ENCODE measurements around the gene SLC1A5.
"Not testable (repeated sequence)": the region's sequence is repeated elsewhere in the genome, so short reads cannot be mapped to it uniquely, and the experiment has no call there.

The SLC1A5 gene

DNA sequence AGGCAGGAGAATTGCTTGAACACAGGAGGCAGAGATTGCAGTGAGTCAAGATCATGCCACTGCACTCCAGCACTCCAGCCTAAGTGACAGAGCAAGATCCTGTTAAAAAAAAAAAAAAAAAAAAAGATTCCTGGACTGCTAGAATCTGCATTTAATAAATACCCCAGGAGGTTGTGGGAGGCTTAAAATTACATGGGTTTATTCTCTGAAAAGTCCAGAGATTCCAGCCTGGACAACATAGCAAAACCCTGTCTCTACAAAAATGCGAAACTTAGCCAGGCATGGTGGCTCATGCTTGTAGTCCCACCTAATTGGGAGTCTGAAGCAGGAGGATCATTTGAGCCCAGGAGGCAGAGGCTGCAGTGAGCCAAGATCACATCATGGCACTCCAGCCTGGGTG is 9.5 kb upstream of the SLC1A5 start:
- no peak for DNase-seq

DNA sequence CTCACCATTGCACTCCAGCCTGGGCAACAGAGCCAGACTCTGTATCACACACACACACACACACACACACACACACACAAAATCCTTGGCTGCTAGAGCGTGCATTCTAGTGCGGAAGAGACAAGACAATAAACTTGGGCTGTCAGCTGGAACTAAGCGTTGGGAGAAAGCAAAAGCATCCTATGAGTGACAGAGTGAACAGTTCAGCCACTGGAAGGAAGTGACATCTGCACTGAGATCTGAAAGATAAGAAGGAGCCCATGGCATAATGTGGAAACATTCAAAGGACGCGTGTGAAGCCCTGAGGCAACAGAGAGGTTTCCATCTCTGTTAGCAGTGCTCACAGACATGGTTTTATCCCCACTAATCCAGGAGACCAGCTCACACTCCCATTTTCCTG is 3.5 kb upstream of the SLC1A5 start:
- DNase-seq = no peak

- no peak for DNase-seq
These were observed 977 bp upstream of the SLC1A5 start for GRCh38 chr19:46789371-46789770.

- DNase-seq = no peak
These were observed 559 bp upstream of the SLC1A5 start for GRCh38 chr19:46788968-46789338.

DNA sequence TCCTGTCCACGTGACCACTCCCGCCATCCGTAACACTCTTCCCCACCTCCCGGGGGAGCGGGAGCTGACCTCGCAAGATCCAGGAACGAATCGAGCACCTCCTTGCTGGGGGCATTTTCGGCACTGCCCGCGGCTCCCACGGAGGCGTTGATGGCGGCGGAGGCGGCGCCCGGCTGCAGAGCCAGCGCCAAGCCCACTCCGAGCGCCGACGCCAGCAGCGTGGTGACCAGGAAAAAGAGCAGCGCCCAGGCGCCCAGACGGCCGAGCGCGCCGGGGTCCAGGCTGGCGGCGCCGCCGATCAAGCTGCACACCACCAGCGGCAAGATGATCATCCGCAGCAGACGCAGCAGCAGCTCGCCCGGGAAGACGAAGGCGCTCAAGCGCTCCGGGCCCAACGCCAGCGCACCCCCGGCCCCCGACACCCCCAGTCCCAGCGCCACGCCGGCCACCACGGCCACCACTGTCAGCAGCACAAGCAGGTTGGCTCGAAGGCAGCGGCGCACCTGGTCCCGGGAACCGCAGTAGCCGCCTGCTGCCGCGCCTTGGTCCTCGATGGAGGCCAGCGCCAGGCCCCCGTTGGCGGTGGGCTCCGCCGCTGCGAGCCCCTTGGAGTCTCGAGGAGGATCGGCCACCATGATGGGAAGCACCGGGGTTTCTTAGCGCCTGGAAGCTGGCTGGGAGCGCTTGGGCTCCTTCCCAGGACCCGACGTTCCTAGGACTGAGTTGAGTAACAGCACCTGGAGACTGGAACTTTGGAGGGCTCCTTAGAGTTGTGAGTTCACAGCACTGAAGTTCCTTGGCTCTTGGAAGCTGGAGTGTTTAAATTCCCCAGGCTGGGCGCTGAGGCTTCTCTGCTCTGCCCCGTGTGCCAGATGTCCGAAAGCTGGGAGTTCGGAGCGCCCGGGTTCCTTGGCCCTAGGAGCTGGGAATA is 798 bp downstream of the SLC1A5 start:
- DNase-seq = peak; percentile 56

DNA sequence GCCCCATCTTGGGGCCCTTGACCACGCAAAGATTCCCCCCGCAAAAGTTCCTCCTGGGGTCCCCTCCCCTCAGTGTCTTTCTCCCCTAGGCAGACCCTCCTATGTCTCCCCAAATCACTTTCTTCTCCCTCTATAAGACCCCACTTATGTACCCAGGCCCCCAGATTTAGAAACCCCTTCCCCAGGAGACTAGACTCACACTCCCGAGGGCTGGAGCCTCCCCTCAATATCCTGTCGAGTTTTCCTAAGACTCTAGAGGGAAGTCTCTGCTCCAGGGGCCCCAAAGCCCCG is 1.4 kb downstream of the SLC1A5 start:
- no peak for DNase-seq

DNA sequence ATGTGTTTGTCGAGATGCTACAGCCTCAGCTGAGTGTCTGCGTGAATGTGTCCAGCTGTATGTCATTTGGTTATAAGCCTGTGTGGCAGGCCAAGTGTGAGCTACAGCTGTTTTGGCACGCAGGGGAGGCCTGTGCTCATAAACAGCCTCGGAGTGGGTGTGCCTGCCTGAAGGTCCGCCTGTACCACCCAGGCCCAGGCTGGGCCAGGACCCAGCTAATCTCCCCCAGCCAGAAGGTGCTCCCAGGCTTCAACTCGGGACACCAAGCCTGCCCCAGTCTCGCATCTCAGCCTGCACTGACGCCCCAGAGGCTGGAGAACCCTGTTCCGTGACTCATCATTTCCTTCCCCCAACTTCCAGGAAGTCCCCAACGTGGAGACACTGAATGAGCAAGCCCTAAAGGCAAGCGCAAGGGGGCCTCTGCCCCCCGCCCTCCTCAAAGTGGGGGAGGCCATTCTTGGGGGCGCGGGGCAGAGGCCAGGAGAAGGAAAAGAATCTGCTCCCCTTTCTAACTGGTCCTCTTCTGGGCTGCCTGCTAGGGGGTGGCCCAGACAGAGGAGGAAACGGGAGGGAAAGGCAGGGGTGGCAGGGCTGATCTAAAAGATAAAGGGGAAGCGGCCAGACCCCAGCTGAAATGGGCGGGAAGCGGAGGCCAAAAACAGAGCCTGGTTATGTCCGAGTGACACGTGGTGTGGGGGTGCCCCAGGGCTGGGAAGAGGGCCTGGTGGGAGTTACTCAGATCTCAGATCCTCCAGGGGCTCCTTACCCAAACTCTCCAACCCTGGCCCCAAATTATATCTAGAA is 2.0 kb downstream of the SLC1A5 start:
- peak; percentile 88 for DNase-seq

DNA sequence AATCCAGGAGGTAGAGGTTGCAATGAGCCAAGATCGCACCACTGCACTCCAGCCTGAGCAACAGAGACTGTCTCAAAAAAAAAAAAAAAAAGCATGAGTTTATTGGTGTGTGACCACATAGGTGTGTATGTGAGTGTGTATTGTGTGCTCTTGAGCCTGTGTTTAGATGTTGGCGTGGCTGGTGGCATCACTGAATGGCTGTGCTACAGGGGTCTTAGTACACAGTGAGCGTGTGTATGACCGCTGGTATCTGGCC is 2.5 kb downstream of the SLC1A5 start:
- DNase-seq = no peak

GRCh38 chr19:46785054-46785979 is 3.1 kb downstream of the SLC1A5 start:
- no peak for DNase-seq

- DNase-seq = peak; percentile 79
These were observed 3.9 kb downstream of the SLC1A5 start for GRCh38 chr19:46784262-46785053.

DNA sequence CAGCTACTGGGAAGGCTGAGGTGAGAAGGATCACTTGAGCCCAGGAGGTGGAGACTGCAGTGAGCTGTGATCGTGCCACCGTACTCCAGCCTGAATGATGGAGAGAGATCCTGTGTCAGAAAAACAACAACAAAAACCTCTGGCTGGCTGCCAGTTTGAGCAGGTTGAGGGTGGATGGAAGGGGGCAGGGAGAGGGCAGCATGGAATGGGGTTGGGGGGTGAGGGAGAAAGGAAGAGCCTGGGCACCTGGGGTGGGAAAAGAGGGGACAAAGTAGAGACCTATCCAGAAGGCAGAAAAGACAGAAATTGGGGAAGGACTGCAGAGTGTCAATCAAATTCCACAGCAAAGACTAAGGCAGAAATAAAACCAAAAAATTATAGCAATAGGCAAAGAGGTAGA is 4.7 kb downstream of the SLC1A5 start:
- no peak for DNase-seq

- DNase-seq = no peak
These were observed 5.9 kb downstream of the SLC1A5 start for GRCh38 chr19:46782355-46783019.

DNA sequence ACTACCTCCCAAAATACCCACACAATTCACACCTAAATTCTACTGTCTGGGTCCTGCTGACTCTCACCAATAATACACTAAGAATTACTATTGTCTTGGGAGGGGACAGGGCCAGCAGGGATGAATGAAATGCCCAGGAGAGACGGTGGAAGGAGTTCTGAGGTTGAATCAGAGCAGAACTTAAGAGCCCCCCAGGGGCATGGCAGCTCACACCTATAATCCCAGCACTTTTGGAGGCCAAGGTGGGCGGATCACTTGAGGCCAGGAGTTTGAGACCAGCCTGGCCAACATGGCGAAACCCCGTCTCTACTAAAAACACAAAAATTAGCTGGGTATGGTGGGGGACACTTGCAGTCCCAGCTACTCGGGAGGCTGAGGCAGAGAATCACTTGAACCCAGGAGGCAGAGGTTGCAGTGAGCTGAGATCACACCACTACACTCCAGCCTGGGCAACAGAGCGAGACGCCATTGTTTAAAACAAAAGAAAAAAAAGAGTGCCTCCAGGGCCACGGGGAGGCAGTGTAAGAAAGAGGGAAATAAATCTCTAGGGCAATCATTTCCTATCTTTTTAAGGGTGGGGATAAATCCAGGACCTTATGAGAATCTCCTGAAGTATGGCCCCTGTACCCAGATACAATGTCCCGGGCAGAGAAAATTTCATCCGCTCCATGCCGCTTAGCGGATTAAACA is 10.3 kb downstream of the SLC1A5 start:
- DNase-seq = not testable (repeated sequence)

GRCh38 chr19:46776927-46777911 is 11.2 kb downstream of the SLC1A5 start:
- peak; percentile 56 for DNase-seq

GRCh38 chr19:46775642-46776258 is 12.6 kb downstream of the SLC1A5 start:
- DNase-seq = no peak

GRCh38 chr19:46773018-46773399 is 15.4 kb downstream of the SLC1A5 start:
- no peak for DNase-seq

DNA sequence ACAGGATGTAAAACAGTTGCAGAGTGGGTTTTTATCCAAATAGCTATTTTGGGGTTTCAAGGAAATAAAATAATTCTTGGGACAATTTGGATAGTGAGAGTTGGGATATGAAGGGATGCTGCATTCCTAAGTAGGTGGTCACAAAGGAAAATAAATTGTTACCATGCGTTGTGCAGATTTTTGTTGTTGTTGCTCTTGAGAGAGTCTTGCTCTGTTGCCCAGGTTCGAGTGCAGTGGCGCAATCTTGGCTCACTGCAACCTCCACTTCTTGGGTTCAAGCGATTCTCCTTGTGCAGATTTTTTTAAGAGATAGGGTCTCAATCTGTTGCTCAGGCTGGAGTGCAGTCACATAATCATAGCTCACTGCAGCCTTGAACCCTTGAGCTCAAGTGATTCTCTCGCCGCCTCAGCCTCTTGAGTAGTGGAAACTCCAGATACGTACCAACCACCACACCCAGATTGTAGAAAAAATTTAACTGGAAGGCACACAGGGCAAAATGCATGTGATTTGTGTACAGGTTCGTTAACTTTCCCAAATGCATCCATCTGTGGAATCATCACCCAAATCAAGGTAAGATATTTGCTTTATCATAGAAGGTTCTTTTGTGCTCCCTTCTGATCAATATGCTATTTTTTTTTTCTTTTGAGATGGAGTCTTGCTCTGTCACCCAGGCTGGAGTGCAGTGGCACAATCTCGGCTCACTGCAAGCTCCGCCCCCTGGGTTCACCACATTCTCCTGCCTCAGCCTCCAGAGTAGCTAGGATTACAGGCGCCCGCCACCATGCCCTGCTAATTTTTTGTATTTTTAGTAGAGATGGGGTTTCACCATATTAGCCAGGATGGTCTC is 16.0 kb downstream of the SLC1A5 start:
- no peak for DNase-seq

GRCh38 chr19:46768746-46769145 is 19.6 kb downstream of the SLC1A5 start:
- DNase-seq = not testable (repeated sequence)
